H1 (cell line): ENCODE results near the gene KLHDC4. TPM values are rescaled to one million over a fixed set of nuclear protein-coding genes. Genes with fewer than 3 reads are reported as not detected.
A peak's percentile ranks its signal among the peaks of the same experiment; 100 is the strongest.

Experiments used
- CTCF ChIA-PET: fragments of 300-600 bp; sonication (Branson Sonifier 250); formaldehyde crosslinking; loops from one replicate; lab custom pipeline; 2021; ENCODE audit not compliant: partially characterized antibody; lab: Charles Lee
- POLR2A ChIA-PET: fragments of 300-600 bp; sonication (Branson Sonifier 250); formaldehyde crosslinking; loops from one replicate; lab custom pipeline; 2021; ENCODE audit warnings: inconsistent platforms; ENCODE audit not compliant: partially characterized antibody; lab: Charles Lee
- DNase-seq, 2 experiments: peaks; one replicate each; pipeline versions ENCODE4 v3.0.0 to v3.0.0-alpha.2; 2010 to 2022; ENCODE audit warnings: low spot score in 2 of 2, low read depth in 1 of 2, mixed read lengths in 1 of 2
- FAIRE-seq: peaks from 2 replicates; lab custom pipeline; 2011; peaks lifted over from hg19 to GRCh38; lab: Jason Lieb, UNC
- H2AFZ ChIP-seq: 2 replicates; pipeline ENCODE4 v1.8.1; 2012; ENCODE audit warnings: low read length, inconsistent platforms
- H2AK5ac ChIP-seq: 2 replicates; pipeline ENCODE4 v1.6.1; 2013; ENCODE audit warnings: low read depth, low read length
- H2BK120ac ChIP-seq: replicated peaks from 2 replicates; pipeline ENCODE3; 2013; ENCODE audit warnings: low read depth, low read length, inconsistent platforms
- H2BK12ac ChIP-seq: 2 replicates; pipeline ENCODE4 v1.6.1; 2013; ENCODE audit warnings: low read depth, low read length
- H2BK15ac ChIP-seq: 2 replicates; pipeline ENCODE4 v1.6.1; 2013; ENCODE audit warnings: low read length
- H2BK20ac ChIP-seq: 2 replicates; pipeline ENCODE4 v1.6.1; 2013; ENCODE audit warnings: low read length
- H2BK5ac ChIP-seq: 2 replicates; pipeline ENCODE4 v1.6.1; 2013; ENCODE audit warnings: low read depth, low read length
- H3K14ac ChIP-seq: 2 replicates; pipeline ENCODE4 v1.6.1; 2013; ENCODE audit warnings: inconsistent platforms; ENCODE audit not compliant: insufficient read length
- H3K18ac ChIP-seq: 2 replicates; pipeline ENCODE4 v1.6.1; 2013; ENCODE audit warnings: low read length; ENCODE audit errors: extremely low read depth
- H3K23ac ChIP-seq: 2 replicates; pipeline ENCODE4 v1.6.1; 2013; ENCODE audit warnings: inconsistent platforms; ENCODE audit not compliant: insufficient read length
- H3K23me2 ChIP-seq: 2 replicates; pipeline ENCODE4 v1.6.1; 2013; ENCODE audit warnings: low read depth, low read length
- H3K27ac ChIP-seq: 2 replicates; pipeline ENCODE4 v1.6.1; 2011; ENCODE audit warnings: low read depth, low read length, inconsistent platforms
- H3K27me3 ChIP-seq, 4 experiments: replicated peaks in 1 of 4; 1 replicate in 1 of 4; 2 replicates in 3 of 4; pipeline versions ENCODE4 v1.6.1 to v1.8.1; 2011 to 2013; ENCODE audit warnings: low read length in 3 of 4, mild to moderate bottlenecking in 3 of 4, inconsistent platforms in 2 of 4, mixed read lengths in 2 of 4, moderate library complexity in 1 of 4; ENCODE audit not compliant: control insufficient read depth in 3 of 4, insufficient read depth in 3 of 4; ENCODE audit errors: extremely low read depth in 1 of 4
- H3K36me3 ChIP-seq, 4 experiments: 2 replicates each; pipeline versions ENCODE4 v1.6.1 to v1.8.1; 2011 to 2013; ENCODE audit warnings: mild to moderate bottlenecking in 4 of 4, low read length in 3 of 4, moderate library complexity in 2 of 4, control low read depth in 1 of 4, inconsistent platforms in 1 of 4; ENCODE audit not compliant: insufficient read depth in 4 of 4, control insufficient read depth in 2 of 4
- H3K4ac ChIP-seq: replicated peaks from 2 replicates; pipeline ENCODE3; 2013; ENCODE audit warnings: low read length, low read depth, mixed read lengths, inconsistent platforms; ENCODE audit not compliant: insufficient read length
- H3K4me1 ChIP-seq, 4 experiments: replicated peaks in 1 of 4; 1 replicate in 1 of 4; 2 replicates in 3 of 4; pipeline versions ENCODE4 v1.6.1 to v1.8.1; 2011 to 2013; ENCODE audit warnings: low read length in 3 of 4, inconsistent platforms in 2 of 4, mixed read lengths in 1 of 4; ENCODE audit not compliant: insufficient read depth in 4 of 4, control insufficient read depth in 3 of 4
- H3K4me2 ChIP-seq, 2 experiments: 2 replicates each; pipeline versions ENCODE4 v1.6.1 to v1.8.1; 2011 to 2013; ENCODE audit warnings: low read depth in 2 of 2, low read length in 2 of 2, control low read depth in 1 of 2, inconsistent platforms in 1 of 2, mild to moderate bottlenecking in 1 of 2; ENCODE audit not compliant: insufficient read depth in 1 of 2
- H3K4me3 ChIP-seq, 4 experiments: fragments of 200-600, 300-600 bp in 1 of 4; sonication (generic), shearing (Covaris generic), sonication (Bioruptor Twin) in 1 of 4; 2 replicates each; pipeline versions ENCODE4 v1.5.1 to v1.8.1; 2011 to 2016; ENCODE audit warnings: low read length in 4 of 4, low read depth in 3 of 4, control low read depth in 2 of 4, inconsistent platforms in 2 of 4, mild to moderate bottlenecking in 2 of 4, mixed read lengths in 1 of 4, moderate library complexity in 1 of 4; ENCODE audit not compliant: insufficient read depth in 2 of 4; ENCODE audit errors: extremely low read depth in 1 of 4
- H3K56ac ChIP-seq: replicated peaks from 2 replicates; pipeline ENCODE3; 2013; ENCODE audit warnings: low read depth, mild to moderate bottlenecking, mixed read lengths, low read length, inconsistent platforms; ENCODE audit not compliant: insufficient read length
- H3K79me1 ChIP-seq: 2 replicates; pipeline ENCODE4 v1.6.1; 2013; ENCODE audit warnings: low read depth, low read length, control low read depth
- H3K79me2 ChIP-seq, 2 experiments: 2 replicates each; pipeline versions ENCODE4 v1.6.1 to v1.8.1; 2012 to 2013; ENCODE audit warnings: low read length in 2 of 2, mild to moderate bottlenecking in 2 of 2, inconsistent platforms in 1 of 2; ENCODE audit not compliant: insufficient read depth in 2 of 2, control insufficient read depth in 1 of 2
- H3K9ac ChIP-seq, 4 experiments: replicated peaks in 1 of 4; 1 replicate in 1 of 4; 2 replicates in 3 of 4; pipeline versions ENCODE4 v1.6.1 to v1.8.1; 2011 to 2013; ENCODE audit warnings: low read depth in 3 of 4, low read length in 3 of 4, control low read depth in 2 of 4, mild to moderate bottlenecking in 2 of 4, moderate library complexity in 2 of 4, inconsistent platforms in 1 of 4; ENCODE audit errors: extremely low read depth in 1 of 4
- H3K9me3 ChIP-seq, 2 experiments: 2 replicates each; pipeline versions ENCODE4 v1.6.1 to v1.8.1; 2012 to 2013; ENCODE audit warnings: mild to moderate bottlenecking in 2 of 2, moderate library complexity in 2 of 2, control low read depth in 1 of 2, inconsistent platforms in 1 of 2, low read depth in 1 of 2, low read length in 1 of 2, mixed read lengths in 1 of 2; ENCODE audit not compliant: insufficient read depth in 2 of 2
- H4K20me1 ChIP-seq, 2 experiments: replicated peaks in 1 of 2; 2 replicates each; pipeline versions ENCODE3 to v1.8.1; 2011 to 2013; ENCODE audit warnings: inconsistent platforms in 2 of 2, low read length in 2 of 2, mild to moderate bottlenecking in 1 of 2; ENCODE audit not compliant: insufficient read depth in 2 of 2, control insufficient read depth in 1 of 2
- H4K5ac ChIP-seq: 2 replicates; pipeline ENCODE4 v1.6.1; 2013; ENCODE audit warnings: low read length, low read depth, mixed read lengths, inconsistent platforms; ENCODE audit not compliant: insufficient read length
- H4K8ac ChIP-seq: 2 replicates; pipeline ENCODE4 v1.8.0; 2013; ENCODE audit warnings: mild to moderate bottlenecking, moderate library complexity, low read length, inconsistent platforms; ENCODE audit not compliant: insufficient read depth; ENCODE audit errors: extremely low read depth
- H4K91ac ChIP-seq: replicated peaks from 2 replicates; pipeline ENCODE3; 2013; ENCODE audit warnings: low read length, mixed read lengths, inconsistent platforms; ENCODE audit not compliant: insufficient read length
- CBX8 ChIP-seq: fragments of 300-800, 300-1000 bp; sonication (generic); IDR thresholded peaks from 2 replicates; pipeline ENCODE4 v1.7.1; 2016; ENCODE audit warnings: low read depth, low read length, borderline replicate concordance
- JUND ChIP-seq: IDR thresholded peaks from 2 replicates; pipeline ENCODE4 v1.6.1; 2011; ENCODE audit warnings: mild to moderate bottlenecking, improper control_type of control experiment, low read length
- MAX ChIP-seq: IDR thresholded peaks from 2 replicates; pipeline ENCODE4 v1.6.1; 2012; ENCODE audit warnings: inconsistent platforms
- RNF2 ChIP-seq: fragments of 200-900, 300-1000 bp; sonication (generic); IDR thresholded peaks from 2 replicates; pipeline ENCODE4 v1.7.1; 2016; ENCODE audit warnings: borderline replicate concordance, low read depth, mild to moderate bottlenecking, antibody characterized with exemption, low read length; ENCODE audit not compliant: poor library complexity, severe bottlenecking; ENCODE audit errors: missing control alignments
- SIN3A ChIP-seq, 2 experiments: IDR thresholded peaks in 1 of 2; conservative IDR thresholded peaks in 1 of 2; 2 replicates each; pipeline ENCODE4 v1.6.1; 2011 to 2012; ENCODE audit warnings: low read length in 2 of 2, improper control_type of control experiment in 1 of 2, low read depth in 1 of 2, mild to moderate bottlenecking in 1 of 2
- SP1 ChIP-seq: IDR thresholded peaks from 2 replicates; pipeline ENCODE4 v1.6.1; 2011; ENCODE audit warnings: low read depth, low read length
- SP2 ChIP-seq: IDR thresholded peaks from 2 replicates; pipeline ENCODE4 v1.6.1; 2012; ENCODE audit warnings: mild to moderate bottlenecking, low read length, inconsistent platforms
- WGBS, 2 experiments: shearing (Covaris generic) in 1 of 2; methylation state at CpG; one replicate each; pipeline versions ENCODE4 v1.1.6 to v1.1.7; 2013 to 2015; ENCODE audit warnings: low lambda C conversion rate in 2 of 2, mixed read lengths in 2 of 2, inconsistent platforms in 1 of 2, low coverage in 1 of 2, missing lambda C conversion rate in 1 of 2; ENCODE audit not compliant: insufficient replicate concordance in 2 of 2, insufficient coverage in 1 of 2, insufficient read length in 1 of 2; ENCODE audit errors: extremely low coverage in 1 of 2, missing lambda C conversion rate in 1 of 2; 5-methylcytosine and 5-hydroxymethylcytosine counted together
- polyA plus RNA-seq, 7 experiments: library from polyadenylated mRNA; depleted of rRNA in 3 of 7; stranded (reverse) in 5 of 7; unstranded in 2 of 7; fragments of >200 nt in 5 of 7; fragments of 200-250 nt in 2 of 7; gene quantifications; 1 replicate in 5 of 7; 2 replicates in 1 of 7; 4 replicates in 1 of 7; pipeline versions ENCODE4 v1.2.1 to v1.2.3, GENCODE V29; 2011 to 2013; ENCODE audit warnings: missing spikeins in 2 of 7, mixed read lengths in 2 of 7
- total RNA-seq: library from RNA; stranded (reverse); fragmentation: NEBNext Ultra II Directional; extraction: Animal tissue kit (Norgen Biotek cat#: 25700); gene quantifications from 2 replicates; pipeline ENCODE4 v1.2.1, GENCODE V29; 2021

The KLHDC4 gene
- total and polyA plus RNA-seq, 2 of the 8 experiments (the other 6 are each of a cell fraction or from before 2014, with no cell fraction given), result 23.7 to 63.9 TPM

GRCh38 chr16:87806261-87806640 lies 40.5 kb upstream of the KLHDC4 start:
- no peak overlapping the region for H3K9ac ChIP-seq
- no peaks in the 10 kb centered on the region for H3K36me3 ChIP-seq
- H4K5ac ChIP-seq, result peak overlapping the region; percentile 2
- H2AK5ac ChIP-seq, result peak overlapping the region; percentile 99
- H2BK15ac ChIP-seq, result no peak overlapping the region; the same call in 1 of the 2 replicates
- peak overlapping the region; percentile 14; the same call in 1 of the 2 replicates for H4K8ac ChIP-seq
- no peaks in the 10 kb centered on the region for H3K79me1 ChIP-seq
- no peak overlapping the region for H4K91ac ChIP-seq
- ChIA-PET CTCF (interaction anchor here (0.7 to 2.5 kb wide), 12 partner anchors 9 to 154 kb away, joined by 3 to 13 read pairs (median 4); no protein-coding TSS in a partner anchor), POLR2A (interaction anchor here (0.9 to 6.0 kb wide), 9 partner anchors 11 to 60 kb away, joined by 3 to 30 read pairs (median 10); no protein-coding TSS in a partner anchor)
- H3K4me3 ChIP-seq, result no peak overlapping the region
- peak overlapping the region; percentile 13 for H3K4ac ChIP-seq
- no peak overlapping the region for H3K14ac ChIP-seq
- 0 out of 2 replicates have a peak overlapping the region, but pooled peaks have one; percentile 14 for H2AFZ ChIP-seq
- no peak overlapping the region for H3K4me2 ChIP-seq
- H2BK5ac ChIP-seq, result 0 out of 2 replicates have a peak overlapping the region, but pooled peaks have one; percentile 83
- H3K27ac ChIP-seq, result no peak overlapping the region
- no peak overlapping the region for H2BK20ac ChIP-seq
- H3K18ac ChIP-seq, result no peak overlapping the region; the same call in 1 of the 2 replicates
- FAIRE-seq, result no peak
- DNase-seq, result no peak
- no peaks in the 10 kb centered on the region for H3K23me2 ChIP-seq
- H3K9me3 ChIP-seq, result no peaks in the 10 kb centered on the region
- TF ChIP-seq SIN3A (conservative IDR thresholded peaks at IDR 0.05 in 1 of 2, IDR thresholded peaks at IDR 0.05 in 1 of 2; ENCODE audit: low read depth in 1 of 2, low read length in 2 of 2) (no peak), MAX (no peak), SP1 (no peak), JUND (no peak), CBX8 (no peak), SP2 (no peak), RNF2 (no peak)
- H3K27me3 ChIP-seq, result no peaks in the 10 kb centered on the region
- H3K56ac ChIP-seq, result no peak overlapping the region
- H3K4me1 ChIP-seq, result peaks cover 0 to 14% (median 0%) of the 10 kb centered on the region in 4 experiments; a peak in 2 of 7 replicates
- H4K20me1 ChIP-seq, result no peaks in the 10 kb centered on the region
- 84% methylated on average over 16 of the region's 16 CpGs; no CpG with 5 or more reads in 1 of the 2 experiments for WGBS, 2 experiments
- H2BK120ac ChIP-seq, result no peak overlapping the region
- H3K79me2 ChIP-seq, result no peaks in the 10 kb centered on the region
- peak overlapping the region; percentile 98 for H2BK12ac ChIP-seq
- H3K23ac ChIP-seq, result no peak overlapping the region
